ENCODE measurements around the gene LRP2. TPM values are rescaled to one million over a fixed set of nuclear protein-coding genes. Genes with fewer than 3 reads are reported as not detected.

LRP2 gene
- total and polyA plus RNA-seq, 7 donors = 0.02 TPM; not detected in 6

- TF ChIP-seq CTCF (IDR thresholded peaks at IDR 0.05) = no peak
- intact Hi-C loops (cut with DNase I) = no loop called here
- no peaks in the 10 kb centered on the region for H3K4me1 ChIP-seq
- no peaks in the 10 kb centered on the region for H3K27me3 ChIP-seq (ENCODE audit: insufficient read depth in 3 of 3, low read length in 2 of 3)
- ATAC-seq = no peak
- H3K9me3 ChIP-seq = no peaks in the 10 kb centered on the region
- H3K4me3 ChIP-seq = no peak overlapping the region
- WGBS, 3 donors = 37 to 47% (median 41%) methylated on average over 2 of the region's 2 CpGs
- H3K36me3 ChIP-seq (ENCODE audit: insufficient read depth in 1 of 2, low read depth in 1 of 2) = no peaks in the 10 kb centered on the region
- no peak overlapping the region for H3K27ac ChIP-seq
- DNase-seq = no peak
Measured at GRCh38 chr2:169172151-169172735, 190.1 kb downstream of the LRP2 start.

- ATAC-seq (no peak), DNase-seq (no peak)
- Histone ChIP-seq H3K4me1 (no peaks in the 10 kb centered on the region), H3K4me3 (no peak overlapping the region), H3K27ac (no peak overlapping the region), H3K27me3 (ENCODE audit: insufficient read depth in 3 of 3, low read length in 2 of 3) (no peaks in the 10 kb centered on the region), H3K36me3 (ENCODE audit: insufficient read depth in 1 of 2, low read depth in 1 of 2) (no peaks in the 10 kb centered on the region), H3K9me3 (no peaks in the 10 kb centered on the region)
- intact Hi-C loops (cut with DNase I) = no loop called here
- TF ChIP-seq CTCF (IDR thresholded peaks at IDR 0.05) = no peak
- 90 to 97% (median 92%) methylated on average over 3 of the region's 3 CpGs for WGBS, 3 donors
Measured at GRCh38 chr2:169165791-169166190, 196.5 kb downstream of the LRP2 start.

- H3K27ac ChIP-seq = no peak overlapping the region
- H3K4me3 ChIP-seq = no peak overlapping the region
- 43 to 87% (median 61%) methylated on average over 2 of the region's 2 CpGs for WGBS, 3 donors
- ATAC-seq (no peak), DNase-seq (no peak)
- no peaks in the 10 kb centered on the region for H3K27me3 ChIP-seq (ENCODE audit: insufficient read depth in 3 of 3, low read length in 2 of 3)
- H3K36me3 ChIP-seq (ENCODE audit: insufficient read depth in 1 of 2, low read depth in 1 of 2) = no peaks in the 10 kb centered on the region
- intact Hi-C loops (cut with DNase I) = no loop called here
- no peak for TF ChIP-seq CTCF (IDR thresholded peaks at IDR 0.05)
- no peaks in the 10 kb centered on the region for H3K9me3 ChIP-seq
- no peaks in the 10 kb centered on the region for H3K4me1 ChIP-seq
Measured at GRCh38 chr2:169164311-169164710, 198.0 kb downstream of the LRP2 start.

GRCh38 chr2:169162613-169163012, 199.7 kb downstream of the LRP2 start:
- TF ChIP-seq CTCF (IDR thresholded peaks at IDR 0.05) = no peak
- DNase-seq (no peak), ATAC-seq (no peak)
- intact Hi-C loops (cut with DNase I) = no loop called here
- Histone ChIP-seq H3K27ac (no peak overlapping the region), H3K27me3 (ENCODE audit: insufficient read depth in 3 of 3, low read length in 2 of 3) (no peaks in the 10 kb centered on the region), H3K36me3 (ENCODE audit: insufficient read depth in 1 of 2, low read depth in 1 of 2) (no peaks in the 10 kb centered on the region), H3K9me3 (no peaks in the 10 kb centered on the region), H3K4me3 (no peak overlapping the region), H3K4me1 (no peaks in the 10 kb centered on the region)
- WGBS, 3 donors = 17 to 28% (median 26%) methylated on average over 4 of the region's 4 CpGs

- H3K9me3 ChIP-seq = no peaks in the 10 kb centered on the region
- no peak for ATAC-seq
- intact Hi-C loops (cut with DNase I) = no loop called here
- H3K36me3 ChIP-seq (ENCODE audit: insufficient read depth in 1 of 2, low read depth in 1 of 2) = no peaks in the 10 kb centered on the region
- no peaks in the 10 kb centered on the region for H3K4me1 ChIP-seq
- no peak overlapping the region for H3K4me3 ChIP-seq
- no peaks in the 10 kb centered on the region for H3K27me3 ChIP-seq (ENCODE audit: insufficient read depth in 3 of 3, low read length in 2 of 3)
- WGBS, 3 donors = 87 to 92% (median 92%) methylated on average over 2 of the region's 2 CpGs
- no peak for DNase-seq
- H3K27ac ChIP-seq = no peak overlapping the region
- TF ChIP-seq CTCF (IDR thresholded peaks at IDR 0.05) = no peak
Measured at GRCh38 chr2:169160926-169161481, 201.3 kb downstream of the LRP2 start.
